Upper lobe of right lung (tissue), 1 donor: ENCODE measurements around the gene FILIP1. TPM values are rescaled to one million over a fixed set of nuclear protein-coding genes. Genes with fewer than 3 reads are reported as not detected.

Source experiments
- ATAC-seq: fragments of 200-7000 bp; cut with Tn5 transposase; one replicate; pipeline ENCODE4 v1.9.1; 2020; ENCODE audit warnings: mild to moderate bottlenecking, moderate library complexity
- DNase-seq: peaks from one replicate; pipeline ENCODE4 v3.0.0-alpha.2; 2020
- H3K27ac ChIP-seq: fragments of 200-600 bp; one replicate; pipeline ENCODE4 v1.8.0; 2022
- H3K27me3 ChIP-seq: fragments of 200-600 bp; one replicate; pipeline ENCODE4 v1.8.0; 2022; ENCODE audit warnings: mild to moderate bottlenecking
- H3K36me3 ChIP-seq: fragments of 200-600 bp; one replicate; pipeline ENCODE4 v1.8.0; 2022
- H3K4me1 ChIP-seq: fragments of 200-600 bp; one replicate; pipeline ENCODE4 v1.8.0; 2022
- H3K4me3 ChIP-seq: fragments of 200-600 bp; one replicate; pipeline ENCODE4 v1.8.0; 2022; ENCODE audit warnings: mild to moderate bottlenecking
- H3K9me3 ChIP-seq: fragments of 200-600 bp; one replicate; pipeline ENCODE4 v1.8.0; 2022
- CTCF ChIP-seq: fragments of 200-600 bp; IDR thresholded peaks from one replicate; pipeline ENCODE4 v1.8.0; 2022; ENCODE audit warnings: antibody characterized with exemption
- intact Hi-C: fragments of 100-400 bp; cut with DNase I; formaldehyde crosslinking; loops from one replicate; pipeline ENCODE4 v1.11.0; 2022
- total RNA-seq: library from RNA; stranded (reverse); fragmentation: NEBNext Ultra II Directional; extraction: Animal tissue kit (Norgen Biotek cat#: 25700); gene quantifications from one replicate; pipeline ENCODE4 v1.2.1, GENCODE V29; 2021
- donor health status: DM: no; HTN: yes; CAD: no; lungs with severe emphysema.

The FILIP1 gene
- total RNA-seq, 1 donor from 2014 or later, result 21.6 TPM

GRCh38 chr6:75409928-75410327 is 83.7 kb downstream of the FILIP1 start:
- H3K9me3 ChIP-seq, result no peaks in the 10 kb centered on the region
- H3K4me3 ChIP-seq, result no peak overlapping the region
- DNase-seq, result no peak
- no peak overlapping the region for H3K27ac ChIP-seq
- no peak for TF ChIP-seq CTCF
- H3K4me1 ChIP-seq, result peaks cover 15% of the 10 kb centered on the region
- ATAC-seq, result no peak
- intact Hi-C loops, result no loop called here
- no peaks in the 10 kb centered on the region for H3K36me3 ChIP-seq
- no peaks in the 10 kb centered on the region for H3K27me3 ChIP-seq

- no peak for TF ChIP-seq CTCF
- no peaks in the 10 kb centered on the region for H3K9me3 ChIP-seq
- no peaks in the 10 kb centered on the region for H3K27me3 ChIP-seq
- H3K4me3 ChIP-seq, result no peak overlapping the region
- H3K4me1 ChIP-seq, result peaks cover 15% of the 10 kb centered on the region
- DNase-seq (no peak), ATAC-seq (no peak)
- no peaks in the 10 kb centered on the region for H3K36me3 ChIP-seq
- H3K27ac ChIP-seq, result no peak overlapping the region
- intact Hi-C loops, result no loop called here
These were observed 84.3 kb downstream of the FILIP1 start for GRCh38 chr6:75409286-75409685.

- intact Hi-C loops, result no loop called here
- DNase-seq, result no peak
- no peak overlapping the region for H3K27ac ChIP-seq
- H3K36me3 ChIP-seq, result no peaks in the 10 kb centered on the region
- no peak for ATAC-seq
- no peaks in the 10 kb centered on the region for H3K4me1 ChIP-seq
- no peak for TF ChIP-seq CTCF
- no peak overlapping the region for H3K4me3 ChIP-seq
- no peaks in the 10 kb centered on the region for H3K9me3 ChIP-seq
- H3K27me3 ChIP-seq, result no peaks in the 10 kb centered on the region
These were observed 90.0 kb downstream of the FILIP1 start for GRCh38 chr6:75403563-75404080.

GRCh38 chr6:75402296-75402695 is 91.3 kb downstream of the FILIP1 start:
- Histone ChIP-seq H3K27ac (no peak overlapping the region), H3K36me3 (no peaks in the 10 kb centered on the region), H3K4me1 (no peaks in the 10 kb centered on the region), H3K4me3 (no peak overlapping the region), H3K9me3 (no peaks in the 10 kb centered on the region), H3K27me3 (no peaks in the 10 kb centered on the region)
- DNase-seq (no peak), ATAC-seq (peak; percentile 76)
- TF ChIP-seq CTCF, result no peak
- intact Hi-C loops, result no loop called here

- no peak overlapping the region for H3K27ac ChIP-seq
- ATAC-seq (no peak), DNase-seq (no peak)
- TF ChIP-seq CTCF, result no peak
- no peak overlapping the region for H3K4me3 ChIP-seq
- intact Hi-C loops, result no loop called here
- H3K27me3 ChIP-seq, result no peaks in the 10 kb centered on the region
- no peaks in the 10 kb centered on the region for H3K9me3 ChIP-seq
- no peaks in the 10 kb centered on the region for H3K4me1 ChIP-seq
- no peaks in the 10 kb centered on the region for H3K36me3 ChIP-seq
These were observed 95.7 kb downstream of the FILIP1 start for GRCh38 chr6:75397656-75398465.
